Mammary epithelial cell (primary cell): Measurements from ENCODE around the gene ACAP2.

Experiments
- EZH2 ChIP-seq: IDR thresholded peaks from 2 replicates; pipeline ENCODE4 v1.6.1; 2012; ENCODE audit warnings: low read length, inconsistent platforms, borderline replicate concordance
- TF ChIP-seq, protein P1 (sequence below), 2 donors: IDR thresholded peaks in 1 of 2; conservative IDR thresholded peaks in 1 of 2; 2 replicates each; pipeline ENCODE4 v1.5.1; 2011 to 2012; ENCODE audit warnings: inconsistent platforms in 2 of 2, low read length in 2 of 2, mild to moderate bottlenecking in 2 of 2, control low read depth in 1 of 2, low read depth in 1 of 2; ENCODE audit not compliant: insufficient read depth in 1 of 2; ENCODE audit errors: extremely low read depth in 1 of 2

DNA sequence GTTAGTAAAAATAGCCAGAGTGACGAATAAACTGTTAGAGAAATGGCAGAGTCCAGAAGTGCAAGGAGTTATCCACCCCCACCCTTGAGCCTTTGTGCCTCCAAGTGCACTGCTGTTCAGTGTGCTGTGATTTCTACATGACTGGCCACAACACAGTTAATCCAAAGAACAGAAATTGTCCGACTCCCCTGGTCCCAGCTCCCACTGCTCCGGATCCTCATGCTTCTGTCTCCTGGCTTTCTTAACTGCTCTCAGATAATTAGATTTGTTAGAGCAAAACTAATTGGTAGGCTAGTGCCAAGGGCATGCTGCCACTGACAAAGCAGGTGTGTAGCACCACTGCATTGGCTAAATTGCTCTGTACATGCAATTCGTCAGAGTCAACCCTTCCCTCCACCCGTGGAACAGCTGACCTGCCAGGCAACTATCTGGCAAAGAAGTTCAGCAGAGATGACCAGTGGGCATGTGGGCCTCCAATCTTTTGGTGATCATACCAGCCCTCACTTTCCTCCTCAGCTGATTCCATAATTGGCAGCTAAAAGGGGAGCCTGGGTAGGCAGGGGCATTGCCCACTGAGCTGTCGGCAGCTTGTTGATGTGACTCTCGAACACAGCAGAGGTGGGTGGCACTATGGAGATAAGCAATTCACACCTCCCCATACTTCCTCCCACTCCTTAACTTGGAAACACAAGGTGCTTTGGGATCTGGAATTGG lies 18.9 kb upstream of the ACAP2 start:
- TF ChIP-seq, protein P1, sequence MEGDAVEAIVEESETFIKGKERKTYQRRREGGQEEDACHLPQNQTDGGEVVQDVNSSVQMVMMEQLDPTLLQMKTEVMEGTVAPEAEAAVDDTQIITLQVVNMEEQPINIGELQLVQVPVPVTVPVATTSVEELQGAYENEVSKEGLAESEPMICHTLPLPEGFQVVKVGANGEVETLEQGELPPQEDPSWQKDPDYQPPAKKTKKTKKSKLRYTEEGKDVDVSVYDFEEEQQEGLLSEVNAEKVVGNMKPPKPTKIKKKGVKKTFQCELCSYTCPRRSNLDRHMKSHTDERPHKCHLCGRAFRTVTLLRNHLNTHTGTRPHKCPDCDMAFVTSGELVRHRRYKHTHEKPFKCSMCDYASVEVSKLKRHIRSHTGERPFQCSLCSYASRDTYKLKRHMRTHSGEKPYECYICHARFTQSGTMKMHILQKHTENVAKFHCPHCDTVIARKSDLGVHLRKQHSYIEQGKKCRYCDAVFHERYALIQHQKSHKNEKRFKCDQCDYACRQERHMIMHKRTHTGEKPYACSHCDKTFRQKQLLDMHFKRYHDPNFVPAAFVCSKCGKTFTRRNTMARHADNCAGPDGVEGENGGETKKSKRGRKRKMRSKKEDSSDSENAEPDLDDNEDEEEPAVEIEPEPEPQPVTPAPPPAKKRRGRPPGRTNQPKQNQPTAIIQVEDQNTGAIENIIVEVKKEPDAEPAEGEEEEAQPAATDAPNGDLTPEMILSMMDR (conservative IDR thresholded peaks at IDR 0.05 in 1 of 2, IDR thresholded peaks at IDR 0.05 in 1 of 2; ENCODE audit: extremely low read depth in 1 of 2, insufficient read depth in 1 of 2, low read depth in 1 of 2, low read length in 2 of 2) = no peak
- TF ChIP-seq EZH2 = no peak
